WTC11 (cell line): ENCODE results near the gene CAMK1G. TPM values are rescaled to one million over a fixed set of nuclear protein-coding genes. Genes with fewer than 3 reads are reported as not detected.

Source experiments
- ATAC-seq: fragments of 200-7000 bp; cut with Tn5 transposase; 2 replicates; pipeline ENCODE4 v1.10.0; 2021; ENCODE audit warnings: mild to moderate bottlenecking, moderate library complexity
- CTCF ChIA-PET: fragments of 300-600 bp; sonication (Branson Sonifier 250); formaldehyde crosslinking; loops from one replicate; lab custom pipeline; 2021; ENCODE audit warnings: antibody characterized with exemption; lab: Charles Lee
- POLR2A ChIA-PET: fragments of 350-600 bp; sonication (Branson Sonifier 250); formaldehyde crosslinking; loops from one replicate; lab custom pipeline; 2021; ENCODE audit warnings: antibody characterized with exemption; lab: Charles Lee
- DNase-seq: peaks from one replicate; pipeline ENCODE4 v3.0.0; 2021; ENCODE audit warnings: low spot score
- H3K27ac Mint-ChIP-seq: 2 replicates; pipeline ENCODE4 v1.8.0; 2021; ENCODE audit warnings: mixed read lengths
- H3K27me3 Mint-ChIP-seq: 2 replicates; pipeline ENCODE4 v1.8.0; 2021; ENCODE audit warnings: low read depth, mild to moderate bottlenecking, moderate library complexity, mixed read lengths
- H3K36me3 Mint-ChIP-seq: 2 replicates; pipeline ENCODE4 v1.8.0; 2021; ENCODE audit warnings: mixed read lengths
- H3K4me1 Mint-ChIP-seq: 2 replicates; pipeline ENCODE4 v1.8.0; 2022; ENCODE audit warnings: mixed read lengths
- H3K4me3 Mint-ChIP-seq: 2 replicates; pipeline ENCODE4 v1.8.0; 2021; ENCODE audit warnings: mild to moderate bottlenecking, moderate library complexity, mixed read lengths
- H3K9me3 Mint-ChIP-seq: 2 replicates; pipeline ENCODE4 v1.8.0; 2021; ENCODE audit warnings: mixed read lengths
- AR ChIP-seq: fragments of 250-450 bp; sonication (Bioruptor Pico); IDR thresholded peaks from 2 replicates; pipeline ENCODE4 v1.9.0; 2021; ENCODE audit warnings: mild to moderate bottlenecking
- ATF1 ChIP-seq: sonication (generic); formaldehyde crosslinking; IDR thresholded peaks from 2 replicates; pipeline ENCODE4 v1.8.1; 2023; ENCODE audit warnings: mild to moderate bottlenecking, moderate library complexity, missing genetic modification reagents
- CREB1 ChIP-seq: sonication (generic); formaldehyde crosslinking; IDR thresholded peaks from 2 replicates; pipeline ENCODE4 v1.8.0; 2023; ENCODE audit warnings: mild to moderate bottlenecking, missing genetic modification reagents
- PRDM15 ChIP-seq: sonication (generic); formaldehyde crosslinking; IDR thresholded peaks from 2 replicates; pipeline ENCODE4 v1.8.0; 2022; ENCODE audit warnings: missing genetic modification reagents
- ZMAT4 ChIP-seq: fragments of 250-450 bp; sonication (Bioruptor Pico); IDR thresholded peaks from 2 replicates; pipeline ENCODE4 v1.9.0; 2021; ENCODE audit warnings: mild to moderate bottlenecking
- ZNF121 ChIP-seq: sonication (generic); formaldehyde crosslinking; IDR thresholded peaks from 2 replicates; pipeline ENCODE4 v1.8.0; 2023; ENCODE audit warnings: missing genetic modification reagents
- ZNF532 ChIP-seq: fragments of 250-450 bp; sonication (Bioruptor Pico); IDR thresholded peaks from 2 replicates; pipeline ENCODE4 v1.9.0; 2021; ENCODE audit warnings: mild to moderate bottlenecking, borderline replicate concordance
- total RNA-seq: library from RNA; stranded (reverse); gene quantifications from 3 replicates; pipeline ENCODE4 v1.2.3, GENCODE V29; 2021

CAMK1G gene
- total RNA-seq, 1 experiment from 2014 or later, result 0.28 TPM

- TF ChIP-seq ZNF532 (no peak), AR (no peak), CREB1 (CRISPR knock-in tag) (no peak), ZNF121 (no peak)
These were observed 39.6 kb downstream of the CAMK1G start (continued) for GRCh38 chr1:209622841-209623829.

- H3K4me1 Mint-ChIP-seq, result peaks cover 21% of the 10 kb centered on the region
- H3K36me3 Mint-ChIP-seq, result no peaks in the 10 kb centered on the region
- H3K27ac Mint-ChIP-seq, result no peak overlapping the region
- peaks cover 3% of the 10 kb centered on the region; the same call in 1 of the 2 replicates for H3K27me3 Mint-ChIP-seq
- H3K9me3 Mint-ChIP-seq, result no peaks in the 10 kb centered on the region
- H3K4me3 Mint-ChIP-seq, result no peak overlapping the region
- TF ChIP-seq ATF1 (CRISPR knock-in tag), result no peak
- no peak for TF ChIP-seq ZMAT4 (CRISPR knock-in tag)
- TF ChIP-seq PRDM15 (CRISPR knock-in tag), result peak; percentile 61
- TF ChIP-seq ZNF532, result no peak
- no peak for DNase-seq
- ChIA-PET CTCF (interaction anchor here (0.8 to 2.7 kb wide), 6 partner anchors 11 to 59 kb away, joined by 3 to 11 read pairs (median 3); partner anchors contain the start of gene CAMK1G), POLR2A (interaction anchor here (0.6 kb wide), 1 partner anchor 477 kb away, joined by 3 read pairs; no protein-coding TSS in a partner anchor)
- no peak for ATAC-seq
These were observed 41.3 kb downstream of the CAMK1G start for GRCh38 chr1:209624558-209625549.
